ENCODE results near the gene SLC25A31. TPM values are rescaled to one million over a fixed set of nuclear protein-coding genes. Genes with fewer than 3 reads are reported as not detected.

Gene SLC25A31
- total RNA-seq (2014; rRNA removed; shearing (Covaris generic)) (not detected in 2 replicates), polyA plus RNA-seq (2016; fragmentation: Nextera tagmentation; extraction: Ambion mirVana) (not detected in 2 replicates)
- long read RNA-seq = 0 reads

- peak; percentile 36; the same call in 1 of the 3 replicates for ATAC-seq
- H3K27me3 Mint-ChIP-seq (ENCODE audit: insufficient read depth, low read depth, poor library complexity) = no peaks in the 10 kb centered on the region
- no peak within 1 kb of the TSS for H3K4me3 Mint-ChIP-seq
- Histone ChIP-seq H3K4me3 (no peak within 1 kb of the TSS), H3F3A (replicated peaks; ENCODE audit: low read depth) (no peaks in the 10 kb centered on the region), H3K4me1 (ENCODE audit: insufficient read depth) (no peaks in the 10 kb centered on the region), H2AFZ (no peak within 1 kb of the TSS), H4K20me1 (replicated peaks; ENCODE audit: insufficient read depth) (no peaks in the 10 kb centered on the region), H3K36me3 (ENCODE audit: insufficient read depth) (no peaks in the 10 kb centered on the region), H3K27ac (ENCODE audit: low read depth) (no peak within 1 kb of the TSS), H3K27me3 (ENCODE audit: insufficient read depth) (no peaks in the 10 kb centered on the region), H3K4me2 (no peak within 1 kb of the TSS), H3K9me2 (ENCODE audit: insufficient read depth) (no peaks in the 10 kb centered on the region), H3K79me2 (replicated peaks; ENCODE audit: insufficient read depth) (no peaks in the 10 kb centered on the region)
- 0 out of 3 replicates have a peak, but pooled peaks cover 3% of the 10 kb centered on the region for H3K4me1 Mint-ChIP-seq
- H3K36me3 Mint-ChIP-seq (ENCODE audit: low read depth) = no peaks in the 10 kb centered on the region; the same call in 2 of the 3 replicates
- DNase-seq (ENCODE audit: low spot score) = peak; percentile 25
- H3K27ac Mint-ChIP-seq = peak within 1 kb of the TSS; percentile 77; the same call in 1 of the 2 replicates
- TF ChIP-seq EZH2 (IDR thresholded peaks at IDR 0.05; ENCODE audit: low read depth, unreplicated experiment) = no peak
- no peak for TF ChIP-seq REST (IDR thresholded peaks at IDR 0.05; ENCODE audit: unreplicated experiment)
- no peak for TF ChIP-seq ZNF462 (CRISPR knock-in tag; IDR thresholded peaks at IDR 0.05)
- TF ChIP-seq ZNF331 (CRISPR knock-in tag; IDR thresholded peaks at IDR 0.05; ENCODE audit: low read depth) = no peak
- no peak for TF ChIP-seq CREB1 (CRISPR knock-in tag; IDR thresholded peaks at IDR 0.05; ENCODE audit: low read depth)
- TF ChIP-seq EZH2phosphoT487 (IDR thresholded peaks at IDR 0.05; ENCODE audit: unreplicated experiment) = no peak
- TF ChIP-seq NANOG (IDR thresholded peaks at IDR 0.05; ENCODE audit: borderline replicate concordance) = no peak
- no peak for TF ChIP-seq JUNB (IDR thresholded peaks at IDR 0.05; ENCODE audit: unreplicated experiment)
- TF ChIP-seq POLR2AphosphoS5 (IDR thresholded peaks at IDR 0.05; ENCODE audit: low read depth) = no peak
- no peak for TF ChIP-seq STAT1 (IDR thresholded peaks at IDR 0.05; ENCODE audit: unreplicated experiment)
- no peak for TF ChIP-seq ZNF114 (CRISPR knock-in tag; IDR thresholded peaks at IDR 0.05)
- TF ChIP-seq ETS1 (IDR thresholded peaks at IDR 0.05) = no peak
- no peaks in the 10 kb centered on the region for H3K9me3 Mint-ChIP-seq
Observed at GRCh38 chr4:127730142-127730913, at the start of gene SLC25A31. Gene SLC25A31, plus strand, starts transcription at chr4:127730400. Its CDS starts 146 bp downstream, at chr4:127730546.
